Vagina (tissue), 2 donors: Measurements from ENCODE around the gene DLG2.

Source experiments
- CTCF ChIP-seq, 3 experiments: fragments of 450-650 bp in 2 of 3; fragments of 200-600 bp in 1 of 3; sonication (generic) in 1 of 3; IDR thresholded peaks; one replicate each; pipeline ENCODE4 v1.5.1; 2017 to 2019; ENCODE audit warnings: antibody characterized with exemption in 3 of 3, mild to moderate bottlenecking in 2 of 3, moderate library complexity in 2 of 3
- POLR2A ChIP-seq, 2 donors: fragments of 450-650 bp; IDR thresholded peaks; one replicate each; pipeline ENCODE4 v1.6.1; 2017; ENCODE audit warnings: antibody characterized with exemption in 2 of 2, mild to moderate bottlenecking in 2 of 2, moderate library complexity in 2 of 2
- POLR2AphosphoS5 ChIP-seq, 2 donors: sonication (generic); formaldehyde crosslinking; IDR thresholded peaks; one replicate each; pipeline ENCODE4 v1.9.0; 2017; ENCODE audit warnings: antibody characterized with exemption in 2 of 2, mild to moderate bottlenecking in 2 of 2, low read depth in 1 of 2; ENCODE audit not compliant: insufficient read depth in 1 of 2

GRCh38 chr11:83538286-83538685 lies 2088.9 kb downstream of the DLG2 start:
- TF ChIP-seq CTCF (IDR thresholded peaks at IDR 0.05) (no peak), POLR2A (IDR thresholded peaks at IDR 0.05) (no peak), POLR2AphosphoS5 (IDR thresholded peaks at IDR 0.05; ENCODE audit: insufficient read depth in 1 of 2, low read depth in 1 of 2) (no peak)
